ENCODE measurements around the gene NAB2.

Gene NAB2

DNA sequence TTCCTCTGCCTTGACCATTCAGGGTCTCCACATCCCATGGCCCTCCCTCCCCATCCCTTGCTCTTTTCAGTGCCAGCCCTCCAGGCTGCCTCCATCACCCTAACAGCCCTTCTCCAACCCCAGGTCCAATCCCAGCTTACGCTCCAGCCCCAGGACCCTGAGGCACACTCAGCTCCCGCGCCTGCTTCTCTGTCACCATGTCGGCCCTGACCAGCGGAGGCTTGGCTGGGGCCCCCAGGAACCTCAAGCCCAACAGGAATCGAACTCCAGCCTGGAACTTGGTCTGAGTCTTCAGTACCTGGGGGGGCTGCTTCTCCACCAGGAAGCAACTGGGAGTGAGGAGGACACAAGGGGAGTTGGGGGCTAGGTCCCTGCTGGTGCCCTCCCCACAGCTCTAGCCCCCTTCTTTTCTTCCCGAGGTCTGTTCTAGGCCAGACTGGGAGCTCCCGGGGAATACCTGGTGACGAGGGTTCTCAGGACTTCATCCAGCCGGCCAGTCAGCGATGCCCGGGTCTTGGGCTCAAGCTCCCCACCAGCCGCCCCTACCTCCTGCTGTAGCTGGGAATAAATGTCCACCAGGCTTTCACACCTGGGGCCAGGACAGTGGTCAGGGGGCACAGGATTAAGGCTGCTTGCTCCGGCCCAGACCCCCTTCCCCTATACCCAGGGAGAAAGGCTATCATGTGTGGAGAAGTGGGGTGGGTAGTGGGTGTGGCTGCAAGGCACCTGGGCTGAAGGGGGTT, 16.3 kb downstream of the NAB2 start:
- Histone ChIP-seq H3K4me1 (ENCODE audit: low read depth, poor library complexity, severe bottlenecking) (peaks cover 11% of the 10 kb centered on the region), H3K36me3 (ENCODE audit: insufficient read depth) (no peaks in the 10 kb centered on the region), H3K27me3 (ENCODE audit: insufficient read depth, low read depth) (no peaks in the 10 kb centered on the region), H3K79me2 (ENCODE audit: insufficient read depth, low read depth) (no peaks in the 10 kb centered on the region), H3K4me2 (no peak overlapping the region), H3K27ac (no peak overlapping the region), H3K9ac (no peak overlapping the region), H3K4me3 (IDR thresholded peaks at IDR 0.05; ENCODE audit: insufficient read depth, low read depth, low read length) (no peak overlapping the region), H2AFZ (ENCODE audit: low read depth) (no peak overlapping the region), H4K20me1 (ENCODE audit: insufficient read depth) (no peaks in the 10 kb centered on the region)
- TF ChIP-seq, protein P1, sequence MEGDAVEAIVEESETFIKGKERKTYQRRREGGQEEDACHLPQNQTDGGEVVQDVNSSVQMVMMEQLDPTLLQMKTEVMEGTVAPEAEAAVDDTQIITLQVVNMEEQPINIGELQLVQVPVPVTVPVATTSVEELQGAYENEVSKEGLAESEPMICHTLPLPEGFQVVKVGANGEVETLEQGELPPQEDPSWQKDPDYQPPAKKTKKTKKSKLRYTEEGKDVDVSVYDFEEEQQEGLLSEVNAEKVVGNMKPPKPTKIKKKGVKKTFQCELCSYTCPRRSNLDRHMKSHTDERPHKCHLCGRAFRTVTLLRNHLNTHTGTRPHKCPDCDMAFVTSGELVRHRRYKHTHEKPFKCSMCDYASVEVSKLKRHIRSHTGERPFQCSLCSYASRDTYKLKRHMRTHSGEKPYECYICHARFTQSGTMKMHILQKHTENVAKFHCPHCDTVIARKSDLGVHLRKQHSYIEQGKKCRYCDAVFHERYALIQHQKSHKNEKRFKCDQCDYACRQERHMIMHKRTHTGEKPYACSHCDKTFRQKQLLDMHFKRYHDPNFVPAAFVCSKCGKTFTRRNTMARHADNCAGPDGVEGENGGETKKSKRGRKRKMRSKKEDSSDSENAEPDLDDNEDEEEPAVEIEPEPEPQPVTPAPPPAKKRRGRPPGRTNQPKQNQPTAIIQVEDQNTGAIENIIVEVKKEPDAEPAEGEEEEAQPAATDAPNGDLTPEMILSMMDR (conservative IDR thresholded peaks at IDR 0.05; ENCODE audit: low read depth, low read length) = no peak

DNA sequence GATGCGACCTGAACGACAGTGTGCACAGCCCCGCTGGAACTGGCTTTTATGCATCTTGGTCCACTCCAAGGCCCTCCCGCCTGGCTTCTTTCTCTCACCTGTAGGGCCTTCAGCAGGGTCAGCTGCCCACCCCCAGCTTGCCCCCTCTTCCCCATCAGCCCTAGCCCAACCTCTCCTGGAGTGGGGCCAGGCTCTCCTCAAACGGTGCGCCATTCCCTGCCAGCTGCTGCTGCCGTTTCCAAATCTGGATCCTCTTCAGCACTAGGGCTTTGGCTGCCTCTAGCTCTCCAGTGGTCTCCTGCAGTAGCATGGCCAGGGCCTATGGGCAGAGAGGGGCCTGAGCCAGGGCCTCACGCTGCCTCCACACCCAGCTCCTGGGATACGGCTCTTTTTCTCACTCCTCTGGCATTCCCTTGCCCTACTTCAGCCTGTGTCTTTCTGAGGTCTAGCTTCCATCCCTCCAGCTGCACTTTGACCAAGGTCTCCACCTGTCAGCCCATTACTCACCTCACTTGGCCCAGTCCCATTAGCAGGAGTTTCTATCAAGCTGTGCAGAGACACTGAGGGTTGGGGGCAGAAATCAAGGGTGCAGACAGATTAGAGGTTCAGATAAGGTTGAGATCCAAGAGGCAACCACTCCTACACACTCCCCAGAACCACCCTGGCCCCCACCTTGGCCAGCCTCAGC, 17.3 kb downstream of the NAB2 start:
- Histone ChIP-seq H2AFZ (ENCODE audit: low read depth) (no peak overlapping the region), H4K20me1 (ENCODE audit: insufficient read depth) (no peaks in the 10 kb centered on the region), H3K79me2 (ENCODE audit: insufficient read depth, low read depth) (no peaks in the 10 kb centered on the region; the same call in 1 of the 2 replicates), H3K4me2 (no peak overlapping the region), H3K4me3 (IDR thresholded peaks at IDR 0.05; ENCODE audit: insufficient read depth, low read depth, low read length) (no peak overlapping the region), H3K27ac (no peak overlapping the region), H3K9ac (no peak overlapping the region), H3K27me3 (ENCODE audit: insufficient read depth, low read depth) (no peaks in the 10 kb centered on the region), H3K36me3 (ENCODE audit: insufficient read depth) (no peaks in the 10 kb centered on the region), H3K4me1 (ENCODE audit: low read depth, poor library complexity, severe bottlenecking) (peaks cover 12% of the 10 kb centered on the region)
- TF ChIP-seq, protein P1 (conservative IDR thresholded peaks at IDR 0.05; ENCODE audit: low read depth, low read length) = no peak

DNA sequence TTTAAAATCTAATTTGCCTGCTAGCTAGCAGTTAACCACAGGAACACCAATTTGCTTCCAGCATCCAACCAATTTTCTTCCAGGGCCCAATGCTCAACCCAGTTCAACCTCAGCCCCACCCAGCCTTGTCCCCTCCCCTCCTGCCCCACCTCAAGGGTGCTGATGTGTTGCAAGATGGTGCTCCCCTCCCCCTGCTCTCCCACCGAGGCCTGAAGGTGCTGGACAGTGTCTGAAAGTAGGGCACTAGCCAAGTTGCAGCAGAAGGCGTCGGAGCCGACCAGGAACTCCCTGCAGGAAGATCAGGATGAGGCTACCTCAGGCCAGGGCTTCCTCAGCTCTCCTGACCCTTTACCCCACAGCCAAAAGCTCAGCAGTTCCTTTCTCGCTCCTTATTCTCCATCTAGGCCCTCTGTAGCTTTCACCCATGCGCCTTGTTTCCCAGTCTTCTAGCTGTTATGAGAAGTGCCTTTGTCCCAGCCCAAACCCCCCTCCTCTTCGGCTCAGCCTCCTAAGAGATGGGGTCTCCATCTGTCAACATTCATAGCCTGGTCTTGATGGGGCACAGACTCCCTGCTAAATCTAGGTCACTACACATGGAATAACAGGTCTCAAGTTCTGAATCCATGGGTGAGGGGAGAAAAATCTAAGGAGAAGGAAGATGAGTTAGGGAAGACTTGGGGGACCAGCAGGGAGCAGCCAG, 18.7 kb downstream of the NAB2 start:
- no peak overlapping the region for H3K4me2 ChIP-seq

More for the DNA sequence above, 18.7 kb downstream of the NAB2 start:
- no peak overlapping the region for H2AFZ ChIP-seq (ENCODE audit: low read depth)
- H3K9ac ChIP-seq = no peak overlapping the region
- H4K20me1 ChIP-seq (ENCODE audit: insufficient read depth) = no peaks in the 10 kb centered on the region
- H3K4me1 ChIP-seq (ENCODE audit: low read depth, poor library complexity, severe bottlenecking) = peaks cover 14% of the 10 kb centered on the region
- H3K27ac ChIP-seq = no peak overlapping the region
- TF ChIP-seq, protein P1 (conservative IDR thresholded peaks at IDR 0.05; ENCODE audit: low read depth, low read length) = no peak
- H3K79me2 ChIP-seq (ENCODE audit: insufficient read depth, low read depth) = no peaks in the 10 kb centered on the region; the same call in 1 of the 2 replicates
- no peaks in the 10 kb centered on the region for H3K36me3 ChIP-seq (ENCODE audit: insufficient read depth)
- H3K4me3 ChIP-seq (IDR thresholded peaks at IDR 0.05; ENCODE audit: insufficient read depth, low read depth, low read length) = no peak overlapping the region
- H3K27me3 ChIP-seq (ENCODE audit: insufficient read depth, low read depth) = no peaks in the 10 kb centered on the region
